Fibroblast of mammary gland (primary cell): Measurements from ENCODE around the gene LAT.

ENCODE experiments used
- DNase-seq: peaks from one replicate; pipeline ENCODE4 v3.0.0-alpha.2; 2010; ENCODE audit warnings: low read depth
- H3K4me3 ChIP-seq: 2 replicates; pipeline ENCODE4 v1.5.1; 2011; ENCODE audit warnings: low read depth, mild to moderate bottlenecking, low read length, moderate library complexity; ENCODE audit not compliant: control insufficient read depth
- CTCF ChIP-seq: conservative IDR thresholded peaks from 2 replicates; pipeline ENCODE4 v1.5.1; 2011; ENCODE audit warnings: low read depth, low read length, inconsistent platforms; ENCODE audit not compliant: control insufficient read depth, insufficient read depth

The LAT gene

DNA sequence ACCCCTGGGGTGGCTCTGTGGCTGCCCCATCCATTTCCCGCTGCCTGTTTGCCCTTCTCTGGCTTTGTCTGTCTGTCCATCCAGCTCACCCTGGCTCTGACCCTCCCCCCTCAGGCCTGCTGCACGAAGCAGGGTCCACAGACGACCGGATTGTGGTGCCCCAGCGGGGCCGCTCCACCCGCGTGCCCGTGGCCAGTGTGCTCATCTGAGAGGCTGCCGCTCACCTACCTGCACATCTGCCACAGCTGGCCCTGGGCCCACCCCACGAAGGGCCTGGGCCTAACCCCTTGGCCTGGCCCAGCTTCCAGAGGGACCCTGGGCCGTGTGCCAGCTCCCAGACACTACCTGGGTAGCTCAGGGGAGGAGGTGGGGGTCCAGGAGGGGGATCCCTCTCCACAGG is 761 bp upstream of the LAT start:
- H3K4me3 ChIP-seq, result no peak overlapping the region
- no peak for TF ChIP-seq CTCF
- DNase-seq, result no peak

DNA sequence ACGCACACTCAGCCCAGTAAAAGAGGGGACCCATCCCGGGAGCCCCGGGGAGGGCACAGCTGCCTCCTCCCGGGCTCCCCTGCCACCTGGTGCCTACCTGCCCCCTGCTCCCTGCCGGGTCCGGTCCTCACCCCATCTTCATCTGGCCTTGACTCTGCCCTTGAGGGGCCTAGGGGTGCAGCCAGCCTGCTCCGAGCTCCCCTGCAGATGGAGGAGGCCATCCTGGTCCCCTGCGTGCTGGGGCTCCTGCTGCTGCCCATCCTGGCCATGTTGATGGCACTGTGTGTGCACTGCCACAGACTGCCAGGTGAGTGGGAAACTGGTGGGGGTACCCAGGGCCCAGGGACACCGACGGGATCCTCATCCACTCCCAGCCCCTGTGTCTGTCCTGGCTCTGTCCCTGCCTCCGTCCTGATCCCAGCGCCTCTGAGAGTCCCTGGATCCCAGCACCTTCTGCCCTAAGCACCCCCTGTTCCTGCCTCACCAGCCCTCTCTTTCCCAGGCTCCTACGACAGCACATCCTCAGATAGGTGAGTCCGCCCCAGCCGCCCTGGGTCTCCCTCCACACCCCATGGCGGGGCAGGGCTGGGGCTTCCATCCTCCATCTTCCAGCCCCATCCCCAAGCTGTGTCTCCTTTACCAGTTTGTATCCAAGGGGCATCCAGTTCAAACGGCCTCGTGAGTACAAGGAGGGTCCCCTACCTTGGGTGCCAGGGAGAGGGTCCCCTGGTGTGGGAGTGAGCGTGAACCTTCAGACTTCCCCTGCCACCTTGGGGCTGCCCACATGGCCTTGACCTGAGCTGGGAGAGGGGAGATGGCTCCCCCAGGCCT is 574 bp downstream of the LAT start:
- no peak for DNase-seq
- TF ChIP-seq CTCF, result no peak
- H3K4me3 ChIP-seq, result no peak overlapping the region

GRCh38 chr16:28986046-28986445 is 1.2 kb downstream of the LAT start:
- H3K4me3 ChIP-seq, result no peak overlapping the region
- DNase-seq, result no peak
- no peak for TF ChIP-seq CTCF

GRCh38 chr16:28986492-28986891 is 1.6 kb downstream of the LAT start:
- H3K4me3 ChIP-seq, result no peak overlapping the region
- DNase-seq, result no peak
- TF ChIP-seq CTCF, result no peak

GRCh38 chr16:28987170-28987853 is 2.5 kb downstream of the LAT start:
- no peak for DNase-seq
- no peak overlapping the region for H3K4me3 ChIP-seq
- TF ChIP-seq CTCF, result no peak

GRCh38 chr16:28989363-28989762 is 4.5 kb downstream of the LAT start:
- no peak overlapping the region for H3K4me3 ChIP-seq
- no peak for DNase-seq
- no peak for TF ChIP-seq CTCF
